HG03469 (cell line): ENCODE data around the gene PKDCC.

Experiments
- ATAC-seq: cut with Tn5 transposase; IDR thresholded peaks from one replicate; pipeline ENCODE4 v1.9.1; 2021; ENCODE audit warnings: mild to moderate bottlenecking, moderate library complexity, moderate number of reproducible peaks; ENCODE audit not compliant: unreplicated experiment

Gene PKDCC, protein sequence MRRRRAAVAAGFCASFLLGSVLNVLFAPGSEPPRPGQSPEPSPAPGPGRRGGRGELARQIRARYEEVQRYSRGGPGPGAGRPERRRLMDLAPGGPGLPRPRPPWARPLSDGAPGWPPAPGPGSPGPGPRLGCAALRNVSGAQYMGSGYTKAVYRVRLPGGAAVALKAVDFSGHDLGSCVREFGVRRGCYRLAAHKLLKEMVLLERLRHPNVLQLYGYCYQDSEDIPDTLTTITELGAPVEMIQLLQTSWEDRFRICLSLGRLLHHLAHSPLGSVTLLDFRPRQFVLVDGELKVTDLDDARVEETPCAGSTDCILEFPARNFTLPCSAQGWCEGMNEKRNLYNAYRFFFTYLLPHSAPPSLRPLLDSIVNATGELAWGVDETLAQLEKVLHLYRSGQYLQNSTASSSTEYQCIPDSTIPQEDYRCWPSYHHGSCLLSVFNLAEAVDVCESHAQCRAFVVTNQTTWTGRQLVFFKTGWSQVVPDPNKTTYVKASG

DNA sequence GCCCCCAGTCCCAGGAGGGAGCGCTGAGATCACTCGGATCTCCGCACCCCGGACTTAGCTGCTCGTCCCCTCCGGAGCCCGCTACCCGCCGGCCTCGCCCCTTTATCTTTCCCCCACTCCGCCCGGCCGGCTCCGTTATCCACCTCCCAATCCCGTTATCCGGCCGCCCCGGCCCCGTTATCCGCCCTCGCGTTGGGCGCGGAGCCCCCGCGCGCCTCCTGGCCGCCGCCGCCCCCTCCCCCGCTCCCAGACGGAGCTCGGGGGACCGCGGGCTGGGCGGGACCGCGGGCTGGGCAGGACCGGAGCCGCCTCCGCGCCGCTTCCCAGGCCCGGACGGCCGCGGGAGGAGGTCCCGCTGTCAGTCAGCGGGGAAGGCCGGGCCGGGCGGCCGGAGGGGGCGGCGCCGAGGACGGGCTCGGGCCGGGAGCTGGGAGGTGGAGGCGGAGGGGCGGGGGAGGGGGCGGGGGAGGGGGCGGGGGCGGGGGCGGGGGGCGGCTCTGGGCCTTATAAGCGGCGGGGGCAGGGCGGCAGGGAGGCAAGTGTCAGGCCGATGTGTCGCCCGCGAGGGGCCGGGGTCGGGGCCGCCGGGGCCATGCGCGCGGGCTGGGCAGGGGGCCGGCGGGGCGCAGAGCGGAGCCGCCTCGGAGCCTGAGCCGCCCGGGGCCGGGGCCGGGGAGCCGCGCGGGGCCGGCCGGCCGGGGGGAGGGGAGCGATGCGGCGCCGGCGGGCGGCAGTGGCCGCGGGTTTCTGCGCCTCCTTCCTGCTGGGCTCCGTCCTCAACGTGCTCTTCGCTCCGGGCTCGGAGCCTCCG is at the start of gene PKDCC:
Gene PKDCC (plus strand): TSS at position 534 of the 811 bp plus-strand sequence. CDS start 179 bp downstream, at position 713.
- no peak for ATAC-seq

DNA sequence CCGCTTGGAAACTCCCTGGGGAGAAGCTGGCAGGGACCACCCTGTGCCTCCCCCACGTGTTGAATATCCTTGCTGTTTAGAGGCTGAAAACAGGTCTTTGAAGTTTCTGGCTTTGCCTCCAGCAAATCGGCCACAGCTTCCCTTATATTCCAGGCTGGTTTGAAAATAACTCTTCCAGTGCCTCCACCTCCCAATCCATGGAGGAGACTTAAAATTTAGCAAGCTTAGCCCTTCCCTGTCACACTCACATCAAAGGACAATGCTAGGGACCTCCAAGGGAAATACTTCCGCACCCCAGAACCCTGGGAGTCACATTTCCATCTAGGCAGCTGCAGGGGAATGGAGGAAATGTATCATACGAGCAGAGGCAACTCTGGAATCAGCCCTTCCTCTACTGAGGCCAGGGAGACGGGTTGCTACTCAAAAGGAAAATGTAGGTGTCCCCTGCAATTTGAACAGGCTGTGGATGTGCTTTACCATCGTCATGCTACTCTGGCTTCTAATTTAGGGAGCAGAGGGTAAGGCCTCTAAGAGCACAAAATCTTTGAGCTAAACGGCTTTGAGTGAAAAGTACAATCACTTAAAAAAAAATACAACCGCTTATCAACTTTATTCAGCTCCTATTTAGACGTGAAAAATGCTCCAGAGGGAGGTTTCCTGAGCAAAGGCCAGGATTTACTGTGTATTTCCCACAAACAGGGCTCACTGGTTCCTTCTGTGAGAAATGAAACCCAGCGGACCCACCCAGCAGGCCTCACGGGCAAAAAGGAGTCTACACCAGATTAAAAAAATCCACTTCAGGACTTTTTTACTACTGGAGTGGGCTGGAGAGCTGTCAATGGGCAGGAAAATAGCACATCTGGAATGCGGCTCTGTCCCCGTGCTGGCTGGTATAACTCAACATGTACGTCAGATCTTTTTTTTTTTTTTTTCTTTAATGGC is 49.4 kb upstream of the PKDCC start:
- no peak for ATAC-seq

DNA sequence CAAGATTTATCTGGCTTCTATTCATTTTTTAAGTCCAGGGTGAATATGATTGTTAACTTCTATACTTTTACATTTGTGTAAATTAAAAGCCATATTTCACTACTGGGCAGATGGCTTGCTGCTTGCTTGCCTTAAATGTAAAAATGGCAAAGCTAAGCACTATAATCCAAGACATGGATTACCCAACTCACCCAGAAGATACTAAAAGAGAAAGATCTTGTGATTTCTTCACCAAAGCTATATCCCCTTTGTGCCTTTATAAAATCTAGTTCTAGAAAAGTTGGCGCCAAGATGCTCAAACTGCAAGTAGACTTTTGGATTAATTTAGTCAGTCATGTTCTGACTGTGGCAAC is 48.7 kb upstream of the PKDCC start:
- no peak for ATAC-seq

DNA sequence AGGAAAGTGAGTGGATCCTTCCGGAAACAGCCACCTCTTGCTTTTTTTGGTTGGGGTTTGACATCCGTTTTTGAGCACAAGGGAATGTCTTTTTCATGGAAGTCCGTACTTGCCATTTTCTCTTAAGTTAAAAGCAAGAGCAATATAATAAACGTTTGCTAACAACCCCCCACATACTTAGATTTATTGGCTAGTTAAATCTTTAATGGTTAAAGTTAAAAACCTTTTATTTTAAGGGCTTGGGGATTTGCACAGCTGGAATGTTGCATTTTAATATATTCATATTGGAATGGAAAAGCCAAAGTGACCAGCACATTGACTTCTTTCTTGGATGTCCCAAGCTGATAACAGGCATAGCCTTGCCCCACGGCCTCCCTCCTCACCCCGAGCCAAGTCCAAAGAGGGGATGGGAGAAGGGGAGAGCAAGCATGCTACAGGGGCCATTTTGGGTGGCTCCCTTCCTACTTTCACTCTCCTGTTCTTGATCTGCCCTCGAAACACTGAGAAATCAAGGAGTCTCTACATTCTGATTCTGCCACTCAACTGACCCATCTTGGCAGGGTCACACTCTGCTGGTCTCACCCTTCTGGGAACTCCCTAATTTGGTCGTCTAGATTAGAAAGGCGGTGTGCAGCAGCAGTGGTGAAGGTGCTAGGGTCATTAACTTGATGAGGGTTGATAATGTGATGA is 48.1 kb upstream of the PKDCC start:
- no peak for ATAC-seq

DNA sequence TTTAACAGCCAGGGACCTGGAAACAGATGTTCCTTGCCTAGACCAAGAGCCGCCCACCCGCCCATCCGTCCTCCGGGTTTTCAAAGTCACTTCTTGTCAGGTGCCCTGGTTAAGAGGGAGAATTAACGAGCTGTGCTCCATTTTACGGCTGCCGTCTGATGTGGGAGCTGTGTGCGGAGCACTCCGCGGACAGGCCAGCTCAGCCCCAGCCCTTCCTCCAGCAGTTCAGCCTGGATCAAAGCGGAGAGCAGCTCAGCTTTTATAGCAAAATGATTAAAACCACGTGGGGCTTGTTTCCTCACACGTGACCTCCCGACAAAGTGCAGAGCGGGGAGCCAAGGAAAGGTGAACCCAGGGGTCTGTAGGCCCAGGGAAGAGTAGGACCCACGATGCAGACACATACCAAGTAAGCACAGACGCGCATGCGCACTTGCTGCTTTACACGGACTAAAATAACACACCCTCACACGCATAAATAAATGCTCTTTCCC is 46.1 kb upstream of the PKDCC start:
- ATAC-seq: no peak

DNA sequence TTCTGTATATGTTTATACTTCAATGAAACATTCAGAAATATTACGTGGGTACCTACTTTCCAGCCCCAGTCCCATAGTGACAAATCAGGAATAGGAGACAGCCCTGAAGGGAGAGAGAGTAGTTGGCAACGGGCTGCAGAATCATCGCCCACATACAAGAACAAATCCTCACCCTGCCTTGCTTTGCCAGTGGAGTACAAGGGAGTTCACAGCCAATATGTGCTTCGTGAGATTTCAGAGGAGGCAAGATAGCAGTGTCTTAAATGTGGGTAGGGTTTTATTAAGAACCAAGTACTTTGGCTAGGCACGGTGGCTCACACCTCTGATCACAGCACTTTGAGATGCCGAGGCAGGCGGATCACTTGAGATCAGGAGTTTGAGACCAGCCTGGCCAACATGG is 40.3 kb upstream of the PKDCC start:
- ATAC-seq: no peak

DNA sequence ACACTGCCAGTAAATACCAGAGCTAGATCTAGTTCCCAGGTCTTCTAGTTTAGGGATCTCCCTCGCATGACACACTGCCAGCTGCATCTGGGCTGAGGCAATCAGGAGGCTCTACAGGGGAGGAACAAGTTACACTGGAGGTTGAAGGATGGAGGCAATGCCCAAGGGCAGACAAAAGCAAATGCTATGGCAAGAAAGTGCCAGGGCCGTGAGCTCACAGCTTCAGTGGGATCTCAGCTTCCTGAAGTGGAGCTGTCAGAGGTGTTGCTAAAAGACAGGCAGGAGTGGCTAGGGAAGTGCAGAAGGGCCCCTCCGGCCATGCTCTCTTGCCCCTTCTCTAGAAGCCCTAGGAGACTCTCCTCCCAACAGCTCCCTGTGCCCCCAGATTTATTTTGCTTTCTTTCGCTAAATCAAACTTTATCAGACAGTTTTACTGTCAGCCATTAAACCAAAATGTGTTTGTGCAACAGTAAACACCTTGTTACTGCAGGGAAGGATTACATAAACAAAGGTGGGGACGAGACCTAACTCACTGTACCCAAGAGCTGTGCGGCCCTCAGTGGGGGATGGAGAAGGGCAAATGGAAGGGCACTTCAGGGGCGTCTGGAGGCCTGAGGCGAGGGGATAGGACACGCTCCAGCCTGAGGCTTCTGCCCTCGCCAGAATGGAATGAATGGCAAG is 39.4 kb upstream of the PKDCC start:
- ATAC-seq: no peak

DNA sequence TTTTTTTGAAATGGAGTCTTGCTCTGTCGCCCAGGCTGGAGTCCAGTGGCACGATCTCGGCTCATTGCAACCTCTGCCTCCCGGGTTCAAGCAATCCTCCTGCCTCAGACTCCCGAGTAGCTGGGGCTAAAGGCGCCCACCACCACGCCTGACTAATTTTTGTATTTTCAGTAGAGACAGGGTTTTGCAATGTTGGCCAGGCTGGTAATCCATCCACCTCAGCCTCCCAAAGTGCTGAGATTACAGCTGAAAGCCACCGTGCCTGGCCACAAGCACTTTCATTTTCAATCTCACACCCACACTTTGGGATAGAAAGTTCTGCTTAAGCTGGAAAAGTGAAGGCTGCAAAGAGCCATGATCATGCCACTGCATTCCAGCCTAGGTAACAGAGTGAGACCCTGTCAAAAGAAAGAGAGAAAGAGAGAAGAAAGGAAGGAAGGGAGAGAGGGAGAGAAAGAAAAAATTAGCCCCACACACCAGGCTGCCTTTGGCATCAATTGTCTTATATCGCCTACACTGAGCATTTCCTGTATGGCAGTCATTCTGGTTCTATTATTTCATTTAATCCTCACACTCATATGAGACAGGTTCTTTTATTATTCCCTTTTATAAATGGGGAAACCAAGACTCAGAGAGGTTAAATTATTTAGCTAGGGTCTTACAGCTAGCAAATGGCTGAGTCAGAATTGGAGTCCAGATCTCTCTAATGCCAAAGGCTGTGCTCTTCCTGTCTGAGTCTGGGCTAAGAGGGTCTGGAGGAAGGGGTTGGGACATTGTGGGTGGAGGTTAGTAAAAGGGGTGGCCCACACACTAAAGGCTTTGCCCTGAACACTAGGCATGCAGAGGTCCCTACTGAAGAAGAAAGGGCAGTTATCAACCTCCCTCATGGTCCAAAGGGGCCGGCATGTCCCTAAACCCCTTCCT is 37.9 kb upstream of the PKDCC start:
- ATAC-seq: no peak

DNA sequence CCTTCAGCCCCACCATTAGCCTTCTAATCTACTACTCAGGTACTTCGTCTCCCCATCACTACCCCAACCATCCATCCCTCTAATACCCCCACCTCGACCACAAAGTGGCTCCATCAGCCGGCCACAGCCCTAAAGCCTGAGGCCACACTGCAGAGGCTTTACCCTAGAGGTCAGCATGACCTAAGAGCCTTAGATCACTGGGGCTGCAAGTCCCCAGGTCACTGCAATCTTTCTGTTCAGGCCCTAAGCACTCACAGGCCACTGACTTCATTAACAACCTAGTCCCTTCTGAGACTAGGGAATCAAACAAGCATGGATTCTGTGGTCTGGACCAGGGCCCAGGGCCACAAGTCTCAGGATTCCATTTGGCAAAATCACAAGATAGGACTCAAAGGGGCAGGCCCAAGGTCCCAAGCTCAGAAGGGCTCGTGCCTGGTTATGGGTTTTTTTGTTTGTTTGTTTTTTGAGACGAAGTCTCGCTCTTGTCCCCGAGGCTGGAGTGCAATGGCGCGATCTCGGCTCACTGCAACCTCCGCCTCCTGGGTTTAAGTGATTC is 37.0 kb upstream of the PKDCC start:
- no peak for ATAC-seq

DNA sequence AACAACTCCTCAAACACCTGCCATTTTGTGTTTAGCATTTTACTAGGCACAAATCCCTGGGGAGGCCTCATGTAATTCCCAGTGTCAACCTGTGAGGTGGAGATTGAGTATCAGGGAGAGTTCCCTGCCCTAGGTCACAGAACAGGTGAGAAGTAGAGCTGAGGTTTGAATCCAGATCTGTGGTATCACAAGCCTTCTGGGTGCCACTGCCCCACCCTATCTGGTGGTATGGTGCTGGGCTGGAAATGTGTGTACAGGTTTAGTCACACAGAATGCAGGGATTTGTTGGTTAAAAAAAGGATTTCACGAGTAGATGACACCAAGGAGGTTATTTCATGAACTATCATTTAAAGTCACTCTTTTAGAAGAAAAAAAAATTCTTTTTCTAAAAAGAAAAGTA is 35.7 kb upstream of the PKDCC start:
- no peak for ATAC-seq

DNA sequence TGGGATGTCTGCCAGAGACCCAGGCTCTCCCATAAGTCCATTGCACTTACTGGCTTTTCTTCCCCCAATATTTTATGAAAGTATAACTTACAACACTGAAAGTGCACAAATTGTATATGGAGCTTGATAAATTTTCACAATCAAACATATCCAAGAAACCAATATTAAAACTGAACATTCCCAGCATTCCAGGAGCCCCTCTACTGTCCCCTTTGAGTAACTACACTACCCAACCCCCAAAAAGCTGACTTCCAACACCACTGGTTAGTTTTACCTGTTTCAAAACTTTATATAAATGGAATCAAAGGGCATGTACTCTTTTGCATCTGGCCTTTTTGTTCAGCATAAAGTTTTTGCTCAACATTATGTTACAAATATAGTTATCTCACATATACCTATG is 35.2 kb upstream of the PKDCC start:
- no peak for ATAC-seq

DNA sequence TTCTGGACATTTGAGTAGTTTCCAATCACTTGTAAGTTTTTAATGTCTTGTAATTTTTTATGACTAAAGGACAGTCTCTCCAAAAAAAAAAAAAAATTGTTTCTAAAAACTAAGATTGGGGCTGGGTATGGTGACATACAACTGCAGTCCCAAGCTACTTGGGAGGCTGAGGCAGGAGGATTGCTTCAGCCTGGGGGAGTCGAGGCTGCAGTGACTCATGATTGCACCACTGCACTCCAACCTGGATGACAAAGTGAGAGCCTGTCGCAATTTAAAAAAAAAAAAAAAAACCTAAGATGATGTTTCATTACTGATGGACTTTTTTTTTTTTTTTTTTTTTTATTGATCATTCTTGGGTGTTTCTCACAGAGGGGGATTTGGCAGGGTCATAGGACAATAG is 34.4 kb upstream of the PKDCC start:
- ATAC-seq: no peak

DNA sequence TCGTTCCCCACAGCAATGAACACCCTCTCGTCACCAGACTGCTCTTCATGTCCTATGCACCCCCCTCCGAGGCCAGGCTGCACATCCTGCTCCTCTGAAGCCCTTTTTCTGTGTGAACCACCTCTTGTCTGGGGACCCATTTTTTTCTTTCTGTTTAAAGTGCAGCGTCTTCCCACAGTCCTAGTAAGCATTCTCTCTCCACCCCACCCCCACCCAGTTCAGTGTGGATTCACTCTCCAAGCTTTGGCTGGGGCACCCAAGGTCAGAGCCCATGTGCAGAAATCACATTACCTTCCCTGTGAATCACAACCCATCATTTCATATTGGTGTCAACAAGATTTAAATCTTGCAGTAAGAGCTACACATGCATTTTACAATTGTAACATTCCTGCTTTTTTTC is 26.4 kb upstream of the PKDCC start:
- no peak for ATAC-seq

DNA sequence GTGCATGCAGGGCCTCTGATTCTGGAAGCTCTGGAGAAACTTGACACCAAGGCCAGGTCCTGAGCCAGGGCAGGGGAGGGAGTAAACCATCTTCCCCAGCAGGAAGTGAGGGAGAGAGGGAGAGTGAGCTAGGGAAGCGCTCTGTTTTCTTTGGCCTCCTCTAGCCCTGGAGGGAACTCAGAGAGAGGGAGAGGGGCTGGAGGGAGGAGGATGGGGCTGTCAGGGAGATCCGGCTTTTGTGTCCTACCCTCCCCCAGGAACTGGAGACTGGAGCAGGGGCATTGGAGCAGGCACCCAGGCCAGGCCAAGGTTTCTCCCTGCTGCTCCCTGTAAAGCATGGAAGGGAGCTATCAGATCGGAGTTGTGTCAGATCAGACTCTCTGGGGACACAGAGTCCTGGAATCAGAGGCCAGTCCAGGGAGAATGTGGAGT is 22.7 kb upstream of the PKDCC start:
- no peak for ATAC-seq

DNA sequence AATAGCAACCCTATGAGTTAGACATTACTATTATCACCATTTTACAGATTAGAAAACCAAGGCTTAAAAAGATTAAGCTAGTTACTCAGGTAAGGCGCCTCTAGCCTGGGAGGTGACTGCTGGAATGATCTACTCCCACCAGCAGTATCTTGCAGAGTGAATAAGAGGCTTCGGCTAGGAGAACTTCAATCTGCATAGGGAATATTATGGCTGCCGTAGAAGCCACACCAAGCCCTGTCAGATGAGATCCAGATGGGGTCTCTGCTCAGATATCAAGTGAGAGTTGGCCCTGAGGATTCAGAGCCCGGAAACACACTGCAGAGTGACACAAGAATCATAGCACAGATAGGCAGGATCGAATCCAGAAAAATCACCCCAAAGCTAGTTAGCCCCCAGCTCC is 21.5 kb upstream of the PKDCC start:
- no peak for ATAC-seq

DNA sequence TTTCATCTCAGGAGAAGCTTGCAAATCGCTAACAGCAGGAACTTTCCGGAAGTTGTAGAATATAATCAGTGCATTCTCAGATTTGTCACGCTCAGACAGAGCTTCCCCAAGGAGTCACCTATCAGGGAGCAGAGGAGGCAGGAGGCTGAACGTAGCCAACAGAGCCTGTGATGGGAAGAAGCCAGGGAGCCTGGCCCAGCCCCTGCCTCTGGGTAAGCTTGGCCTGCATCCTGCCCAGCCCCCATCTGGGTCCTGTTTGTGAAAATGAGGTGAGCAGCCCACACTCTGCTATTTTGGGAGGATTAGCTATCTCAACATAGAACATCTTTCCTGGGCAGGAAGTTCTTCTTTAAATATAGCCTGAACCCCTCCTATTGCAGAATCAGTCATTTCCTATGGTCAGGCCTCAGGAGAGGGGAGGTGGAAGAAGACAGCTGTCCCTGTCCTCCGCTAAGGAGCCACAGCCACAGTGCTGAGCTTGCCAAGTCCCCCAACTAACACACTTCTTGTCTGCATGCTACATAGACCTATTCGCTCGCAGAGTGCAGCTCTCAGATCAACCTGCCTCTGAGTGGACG is 19.2 kb upstream of the PKDCC start:
- ATAC-seq: peak; percentile 78

DNA sequence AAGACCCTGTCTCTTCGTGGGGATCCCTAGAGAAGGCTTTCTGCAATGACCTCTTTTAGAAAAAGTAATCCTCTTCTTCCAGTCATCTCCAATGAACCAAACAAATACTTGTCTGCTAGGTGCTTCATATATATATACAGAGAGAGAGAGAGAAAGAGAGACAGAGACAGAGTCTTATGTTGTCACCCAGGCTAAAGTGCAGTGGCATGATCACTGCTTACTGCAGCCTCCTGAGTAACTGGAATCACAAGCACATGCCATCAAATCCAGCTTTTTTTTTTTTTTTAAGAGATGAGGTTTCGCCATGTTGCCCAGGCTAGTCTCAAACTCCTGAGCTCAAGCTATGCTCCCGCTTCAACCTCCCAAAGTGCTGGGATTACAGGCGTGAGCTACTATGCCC is 18.6 kb upstream of the PKDCC start:
- no peak for ATAC-seq

DNA sequence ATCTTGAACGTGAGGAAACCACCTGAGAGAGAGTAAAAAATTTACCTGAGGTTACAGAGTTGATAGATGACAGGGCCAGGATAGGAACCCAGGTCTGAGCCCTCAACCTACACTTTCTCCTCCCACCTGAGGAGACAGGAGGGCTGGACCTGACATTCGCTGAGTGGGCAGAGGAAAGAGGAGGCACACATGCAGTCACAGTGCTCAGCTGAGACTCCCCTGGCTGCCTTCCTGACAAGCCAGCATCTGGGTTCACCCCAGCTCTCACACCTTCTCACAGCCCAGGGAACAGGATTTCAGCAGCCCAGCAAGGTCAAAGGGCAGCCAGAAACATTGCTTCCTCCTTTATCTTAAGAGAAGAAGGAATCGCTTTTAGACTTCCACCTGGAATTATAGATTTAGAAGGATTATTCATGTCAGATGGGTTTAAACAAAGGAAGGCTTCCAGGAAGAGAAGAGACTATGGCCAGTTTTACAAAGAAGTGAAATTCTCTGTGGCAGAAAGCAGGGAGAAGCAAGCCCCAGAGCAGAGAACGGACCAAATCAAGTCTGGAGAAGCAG is 18.1 kb upstream of the PKDCC start:
- ATAC-seq: no peak
